ENCODE measurements around the gene TSPAN17.

DNA sequence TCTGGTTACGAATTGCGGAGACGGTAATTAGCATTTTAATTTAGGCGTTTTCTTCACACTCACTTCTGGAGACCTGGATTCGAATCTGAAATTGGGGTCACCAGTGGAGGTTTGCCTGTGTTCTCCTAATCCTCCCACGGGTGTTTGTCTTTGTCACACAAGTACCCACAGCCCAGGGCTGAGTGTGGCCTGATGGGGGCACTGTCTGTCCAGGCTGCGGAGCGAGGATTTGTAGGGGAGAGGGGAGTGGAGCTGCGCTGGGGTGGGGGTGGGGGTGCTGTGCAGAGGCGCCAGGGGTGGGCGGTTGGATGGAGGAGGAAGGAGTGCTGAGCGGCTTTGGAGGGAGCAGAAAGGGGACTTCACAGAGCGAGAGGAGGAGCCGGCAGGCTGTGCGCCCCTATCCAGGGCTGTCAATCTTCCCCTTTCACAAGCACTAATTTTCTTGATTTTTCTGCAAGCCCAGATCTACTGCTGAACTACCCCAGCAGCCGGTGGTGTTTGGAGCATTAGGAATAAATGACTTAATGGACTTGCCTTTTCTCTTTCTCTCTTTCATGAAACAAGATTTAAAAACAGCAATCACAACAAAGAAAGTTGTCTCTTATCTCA is 53.1 kb downstream of the TSPAN17 start:
- TF ChIP-seq, protein P1, sequence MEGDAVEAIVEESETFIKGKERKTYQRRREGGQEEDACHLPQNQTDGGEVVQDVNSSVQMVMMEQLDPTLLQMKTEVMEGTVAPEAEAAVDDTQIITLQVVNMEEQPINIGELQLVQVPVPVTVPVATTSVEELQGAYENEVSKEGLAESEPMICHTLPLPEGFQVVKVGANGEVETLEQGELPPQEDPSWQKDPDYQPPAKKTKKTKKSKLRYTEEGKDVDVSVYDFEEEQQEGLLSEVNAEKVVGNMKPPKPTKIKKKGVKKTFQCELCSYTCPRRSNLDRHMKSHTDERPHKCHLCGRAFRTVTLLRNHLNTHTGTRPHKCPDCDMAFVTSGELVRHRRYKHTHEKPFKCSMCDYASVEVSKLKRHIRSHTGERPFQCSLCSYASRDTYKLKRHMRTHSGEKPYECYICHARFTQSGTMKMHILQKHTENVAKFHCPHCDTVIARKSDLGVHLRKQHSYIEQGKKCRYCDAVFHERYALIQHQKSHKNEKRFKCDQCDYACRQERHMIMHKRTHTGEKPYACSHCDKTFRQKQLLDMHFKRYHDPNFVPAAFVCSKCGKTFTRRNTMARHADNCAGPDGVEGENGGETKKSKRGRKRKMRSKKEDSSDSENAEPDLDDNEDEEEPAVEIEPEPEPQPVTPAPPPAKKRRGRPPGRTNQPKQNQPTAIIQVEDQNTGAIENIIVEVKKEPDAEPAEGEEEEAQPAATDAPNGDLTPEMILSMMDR (IDR thresholded peaks at IDR 0.05): no peak
- TF ChIP-seq POLR2AphosphoS5 (IDR thresholded peaks at IDR 0.05; ENCODE audit: insufficient read depth in 1 of 2, low read depth in 1 of 2) (no peak), POLR2A (IDR thresholded peaks at IDR 0.05) (no peak)

All from vagina (tissue), 2 donors.